ENCODE data around the gene RCN2.

The RCN2 gene

GRCh38 chr15:76987896-76988860 is 56.6 kb downstream of the RCN2 start:
- H3K36me3 Mint-ChIP-seq, result no peaks in the 10 kb centered on the region
- H3K27ac Mint-ChIP-seq, result peak overlapping the region; percentile 72
- no peaks in the 10 kb centered on the region for H3K9me3 Mint-ChIP-seq
- peaks cover 25% of the 10 kb centered on the region for H3K4me1 Mint-ChIP-seq
- peak; percentile 53 for ATAC-seq (ENCODE audit: low read depth)
- H3K27me3 Mint-ChIP-seq, result no peaks in the 10 kb centered on the region
- peak overlapping the region; percentile 69 for H3K4me3 Mint-ChIP-seq
- no peak for DNase-seq (ENCODE audit: low spot score in 2 of 2)

DNA sequence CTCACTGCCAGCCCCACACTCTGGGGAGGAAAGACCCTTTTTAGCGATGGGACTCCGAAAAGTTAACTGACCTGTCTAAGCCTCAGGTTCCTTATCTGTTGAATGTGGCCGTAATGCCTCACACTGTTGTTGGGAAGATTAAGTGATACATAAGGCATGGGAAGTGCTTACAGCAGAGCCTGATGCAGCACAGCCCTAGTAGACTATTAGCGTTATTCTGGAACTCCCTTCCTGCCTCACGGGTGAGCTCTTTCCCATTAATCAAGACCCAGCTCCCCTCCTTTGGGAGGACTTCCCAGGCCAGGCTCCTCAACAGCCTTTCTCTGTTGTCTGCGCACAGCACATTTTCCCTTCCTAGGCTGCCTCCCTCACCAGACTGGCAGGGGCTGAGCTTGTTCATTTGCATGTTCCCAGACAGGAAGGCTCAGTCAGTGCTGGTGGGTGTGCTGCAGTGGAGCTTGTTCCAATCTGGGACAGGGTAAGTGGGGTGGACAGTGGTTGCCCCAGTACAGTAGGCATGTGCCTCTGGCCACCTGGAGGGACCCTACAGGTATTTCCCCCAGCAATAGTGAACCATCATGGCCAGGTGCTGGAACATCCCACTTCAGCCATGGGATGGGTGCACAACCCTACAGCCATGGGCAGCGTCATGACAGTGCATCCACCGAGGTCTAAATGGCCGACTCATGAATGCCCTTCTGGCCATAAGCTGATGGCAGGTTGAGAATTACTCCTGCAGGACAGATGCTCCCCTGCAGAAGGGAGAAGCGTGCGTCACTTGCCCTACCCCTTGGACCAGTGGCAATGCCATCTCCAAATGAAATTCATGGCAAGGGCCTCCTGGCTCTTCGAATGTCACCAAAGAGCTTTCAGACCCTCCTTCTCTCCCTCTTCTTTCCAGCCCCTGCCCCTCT is 57.6 kb downstream of the RCN2 start:
- DNase-seq (ENCODE audit: low spot score in 2 of 2) (no peak), ATAC-seq (ENCODE audit: low read depth) (peak; percentile 17)
- peaks cover 32% of the 10 kb centered on the region for H3K4me1 Mint-ChIP-seq
- no peaks in the 10 kb centered on the region for H3K36me3 Mint-ChIP-seq
- no peaks in the 10 kb centered on the region for H3K9me3 Mint-ChIP-seq
- peak overlapping the region; percentile 69 for H3K4me3 Mint-ChIP-seq
- no peaks in the 10 kb centered on the region for H3K27me3 Mint-ChIP-seq
- H3K27ac Mint-ChIP-seq, result peak overlapping the region; percentile 72

GRCh38 chr15:76991048-76991447 is 59.5 kb downstream of the RCN2 start:
- ATAC-seq (ENCODE audit: low read depth), result no peak

GRCh38 chr15:76991741-76992645 is 60.4 kb downstream of the RCN2 start:
- Mint-ChIP-seq H3K36me3 (no peaks in the 10 kb centered on the region), H3K4me1 (peaks cover 45% of the 10 kb centered on the region), H3K27me3 (no peaks in the 10 kb centered on the region), H3K27ac (no peak overlapping the region), H3K9me3 (no peaks in the 10 kb centered on the region), H3K4me3 (no peak overlapping the region)
- no peak for ATAC-seq (ENCODE audit: low read depth)
- no peak for DNase-seq (ENCODE audit: low spot score in 2 of 2)

More at GRCh38 chr15:76991048-76991447, 59.5 kb downstream of the RCN2 start:
- Mint-ChIP-seq H3K9me3 (no peaks in the 10 kb centered on the region), H3K27me3 (no peaks in the 10 kb centered on the region), H3K27ac (no peak overlapping the region), H3K4me3 (no peak overlapping the region), H3K4me1 (peaks cover 45% of the 10 kb centered on the region), H3K36me3 (no peaks in the 10 kb centered on the region)
- DNase-seq (ENCODE audit: low spot score in 2 of 2), result no peak

DNA sequence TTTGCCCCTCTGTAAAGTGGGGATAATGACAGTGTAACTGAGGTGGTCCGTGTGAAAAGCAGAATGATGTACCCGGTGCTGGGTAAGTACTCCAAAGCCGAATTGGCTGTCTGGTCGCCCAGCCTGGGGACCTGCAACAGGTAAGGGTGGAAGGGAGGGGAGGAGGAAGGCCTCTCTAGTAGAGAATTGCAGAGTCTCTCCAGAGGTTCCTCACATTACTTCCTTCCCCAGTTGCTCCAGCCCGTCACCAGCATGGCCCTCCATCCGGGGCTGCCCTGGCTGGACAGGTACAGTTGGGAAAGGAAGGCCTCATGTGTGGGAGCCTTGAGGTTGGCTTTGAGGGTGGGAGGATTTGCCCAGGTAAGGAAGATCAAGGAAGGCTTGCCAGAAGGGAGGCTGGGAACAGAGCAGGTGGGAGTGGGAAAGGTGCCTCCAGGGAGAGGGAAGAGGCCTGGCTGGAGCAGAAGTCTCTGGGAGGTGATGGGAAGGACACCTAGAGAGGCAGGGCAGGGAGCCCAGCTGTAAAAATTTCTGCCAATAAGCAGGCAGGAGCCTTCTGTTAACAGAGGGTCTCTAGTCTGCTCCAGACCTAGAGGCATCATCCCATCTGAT is 61.7 kb downstream of the RCN2 start:
- H3K27me3 Mint-ChIP-seq, result no peaks in the 10 kb centered on the region
- peak overlapping the region; percentile 21 for H3K4me3 Mint-ChIP-seq
- no peak for ATAC-seq (ENCODE audit: low read depth)

DNA sequence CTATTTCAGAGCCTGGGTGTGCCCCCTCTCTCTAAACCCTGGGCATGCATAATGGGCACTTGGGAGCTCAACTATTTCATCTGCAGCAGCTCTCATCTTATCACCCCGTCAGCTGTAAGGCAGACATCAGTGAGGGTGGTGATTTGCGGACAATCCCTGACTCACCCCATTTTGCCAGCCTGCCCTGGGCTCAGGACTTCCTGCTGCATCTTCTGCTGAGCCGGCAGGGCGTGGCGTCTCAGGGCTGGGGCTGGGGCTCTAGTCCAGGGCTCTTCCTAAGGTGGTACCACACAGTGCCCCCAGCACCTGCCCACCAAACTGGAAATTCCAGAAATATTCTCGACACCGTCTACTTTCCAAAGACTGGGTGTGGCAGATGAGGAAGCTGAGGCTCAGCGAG is 62.5 kb downstream of the RCN2 start:
- H3K4me3 Mint-ChIP-seq, result peak overlapping the region; percentile 55
- H3K36me3 Mint-ChIP-seq, result peaks cover 4% of the 10 kb centered on the region
- DNase-seq (ENCODE audit: low spot score in 2 of 2) (no peak), ATAC-seq (ENCODE audit: low read depth) (no peak)
- no peaks in the 10 kb centered on the region for H3K27me3 Mint-ChIP-seq
- H3K4me1 Mint-ChIP-seq, result peaks cover 44% of the 10 kb centered on the region
- H3K9me3 Mint-ChIP-seq, result no peaks in the 10 kb centered on the region
- peak overlapping the region; percentile 94 for H3K27ac Mint-ChIP-seq

More for the DNA sequence above, 61.7 kb downstream of the RCN2 start:
- H3K4me1 Mint-ChIP-seq, result peaks cover 48% of the 10 kb centered on the region
- H3K9me3 Mint-ChIP-seq, result no peaks in the 10 kb centered on the region
- no peaks in the 10 kb centered on the region for H3K36me3 Mint-ChIP-seq
- DNase-seq (ENCODE audit: low spot score in 2 of 2), result no peak
- peak overlapping the region; percentile 62 for H3K27ac Mint-ChIP-seq

- peak overlapping the region; percentile 93 for H3K4me3 Mint-ChIP-seq
- DNase-seq (ENCODE audit: low spot score in 2 of 2) (no peak), ATAC-seq (ENCODE audit: low read depth) (no peak)
- peak overlapping the region; percentile 94 for H3K27ac Mint-ChIP-seq
- no peaks in the 10 kb centered on the region for H3K9me3 Mint-ChIP-seq
- H3K27me3 Mint-ChIP-seq, result no peaks in the 10 kb centered on the region
- H3K4me1 Mint-ChIP-seq, result peaks cover 43% of the 10 kb centered on the region
- H3K36me3 Mint-ChIP-seq, result peaks cover 4% of the 10 kb centered on the region
These were observed 62.9 kb downstream of the RCN2 start for GRCh38 chr15:76994496-76994895.

DNA sequence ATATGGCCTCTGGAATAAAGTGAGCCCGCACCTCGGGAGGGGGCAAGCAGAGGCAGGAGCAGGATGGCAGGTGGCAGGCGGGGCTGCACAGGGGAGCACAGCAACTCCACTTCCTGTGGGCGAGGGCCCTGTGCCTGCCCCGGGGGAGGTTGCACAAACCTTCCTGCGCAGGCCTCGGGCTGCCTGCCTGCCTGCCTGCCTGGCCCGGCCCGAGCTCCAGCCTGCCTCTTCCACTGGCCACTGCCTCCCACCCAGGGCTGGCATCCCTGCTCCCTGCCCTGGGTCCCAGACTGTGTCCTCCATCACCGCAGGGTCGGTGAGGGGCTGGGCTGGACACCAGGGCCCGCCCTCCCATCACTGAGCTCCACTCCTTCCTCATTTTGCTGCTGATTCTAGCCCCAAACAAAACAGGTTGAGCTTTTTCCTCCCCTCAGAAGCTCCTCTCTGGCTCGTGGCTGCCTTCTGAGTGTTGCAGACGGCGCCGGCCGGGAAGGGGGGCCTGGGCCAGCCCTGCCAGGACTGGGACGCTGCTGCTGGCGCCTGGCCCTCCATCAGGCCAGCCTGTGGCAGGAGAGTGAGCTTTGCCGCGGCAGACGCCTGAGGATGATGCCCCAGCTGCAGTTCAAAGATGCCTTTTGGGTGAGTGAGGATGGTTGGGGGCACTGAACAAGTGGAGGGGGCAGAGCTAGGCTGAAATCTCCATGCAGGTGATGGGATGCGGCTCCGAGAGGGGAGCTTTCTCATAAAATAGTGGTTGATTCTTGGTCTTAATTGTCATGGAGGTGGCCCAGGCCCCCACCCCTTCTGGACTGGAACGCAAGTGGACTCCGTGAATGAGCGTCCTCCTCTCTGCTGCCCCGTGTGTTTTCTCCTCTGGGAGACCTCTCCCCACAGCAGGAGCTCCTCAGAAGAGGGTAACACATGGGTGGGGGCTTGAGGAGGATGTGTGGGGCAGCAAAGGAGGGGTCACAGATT is 63.7 kb downstream of the RCN2 start, which contains the start of gene PSTPIP1:
TSS of gene PSTPIP1 (plus strand) at position 156 of the 975 bp plus-strand sequence. CDS start at position 604, 448 bp downstream.
- peak; percentile 90 for ATAC-seq (ENCODE audit: low read depth)
- no peaks in the 10 kb centered on the region for H3K27me3 Mint-ChIP-seq
- no peaks in the 10 kb centered on the region for H3K9me3 Mint-ChIP-seq
- DNase-seq (ENCODE audit: low spot score in 2 of 2), result peak; percentile 54 to 64
- H3K4me1 Mint-ChIP-seq, result peaks cover 39% of the 10 kb centered on the region
- H3K4me3 Mint-ChIP-seq, result peak within 1 kb of the TSS; percentile 93
- H3K27ac Mint-ChIP-seq, result peak within 1 kb of the TSS; percentile 94
- H3K36me3 Mint-ChIP-seq, result peaks cover 4% of the 10 kb centered on the region

- Mint-ChIP-seq H3K9me3 (no peaks in the 10 kb centered on the region), H3K4me1 (peaks cover 41% of the 10 kb centered on the region), H3K4me3 (peak overlapping the region; percentile 93), H3K27me3 (no peaks in the 10 kb centered on the region), H3K36me3 (peaks cover 6% of the 10 kb centered on the region), H3K27ac (peak overlapping the region; percentile 94)
- ATAC-seq (ENCODE audit: low read depth) (no peak), DNase-seq (ENCODE audit: low spot score in 2 of 2) (no peak)
These were observed 64.6 kb downstream of the RCN2 start for GRCh38 chr15:76996076-76996525.

- H3K27ac Mint-ChIP-seq, result peak overlapping the region; percentile 35
- no peak for ATAC-seq (ENCODE audit: low read depth)
- H3K4me3 Mint-ChIP-seq, result peak overlapping the region; percentile 93
- peaks cover 44% of the 10 kb centered on the region for H3K4me1 Mint-ChIP-seq
- H3K27me3 Mint-ChIP-seq, result no peaks in the 10 kb centered on the region
- H3K9me3 Mint-ChIP-seq, result no peaks in the 10 kb centered on the region
- H3K36me3 Mint-ChIP-seq, result peaks cover 6% of the 10 kb centered on the region
- no peak for DNase-seq (ENCODE audit: low spot score in 2 of 2)
These were observed 65.2 kb downstream of the RCN2 start for GRCh38 chr15:76996526-76997401.

GRCh38 chr15:76998663-76999285 is 67.2 kb downstream of the RCN2 start:
- no peaks in the 10 kb centered on the region for H3K9me3 Mint-ChIP-seq
- H3K27me3 Mint-ChIP-seq, result no peaks in the 10 kb centered on the region
- H3K4me1 Mint-ChIP-seq, result peaks cover 51% of the 10 kb centered on the region
- H3K36me3 Mint-ChIP-seq, result peaks cover 6% of the 10 kb centered on the region
- no peak overlapping the region for H3K27ac Mint-ChIP-seq
- ATAC-seq (ENCODE audit: low read depth) (no peak), DNase-seq (ENCODE audit: low spot score in 2 of 2) (no peak)
- no peak overlapping the region for H3K4me3 Mint-ChIP-seq

Measured in memory B cell (primary cell).